GM19043 (cell line): ENCODE results near the gene CD74.

Experiments
- ATAC-seq: cut with Tn5 transposase; IDR thresholded peaks from one replicate; pipeline ENCODE4 v1.9.1; 2021; ENCODE audit warnings: low read depth; ENCODE audit not compliant: unreplicated experiment

CD74 gene

DNA sequence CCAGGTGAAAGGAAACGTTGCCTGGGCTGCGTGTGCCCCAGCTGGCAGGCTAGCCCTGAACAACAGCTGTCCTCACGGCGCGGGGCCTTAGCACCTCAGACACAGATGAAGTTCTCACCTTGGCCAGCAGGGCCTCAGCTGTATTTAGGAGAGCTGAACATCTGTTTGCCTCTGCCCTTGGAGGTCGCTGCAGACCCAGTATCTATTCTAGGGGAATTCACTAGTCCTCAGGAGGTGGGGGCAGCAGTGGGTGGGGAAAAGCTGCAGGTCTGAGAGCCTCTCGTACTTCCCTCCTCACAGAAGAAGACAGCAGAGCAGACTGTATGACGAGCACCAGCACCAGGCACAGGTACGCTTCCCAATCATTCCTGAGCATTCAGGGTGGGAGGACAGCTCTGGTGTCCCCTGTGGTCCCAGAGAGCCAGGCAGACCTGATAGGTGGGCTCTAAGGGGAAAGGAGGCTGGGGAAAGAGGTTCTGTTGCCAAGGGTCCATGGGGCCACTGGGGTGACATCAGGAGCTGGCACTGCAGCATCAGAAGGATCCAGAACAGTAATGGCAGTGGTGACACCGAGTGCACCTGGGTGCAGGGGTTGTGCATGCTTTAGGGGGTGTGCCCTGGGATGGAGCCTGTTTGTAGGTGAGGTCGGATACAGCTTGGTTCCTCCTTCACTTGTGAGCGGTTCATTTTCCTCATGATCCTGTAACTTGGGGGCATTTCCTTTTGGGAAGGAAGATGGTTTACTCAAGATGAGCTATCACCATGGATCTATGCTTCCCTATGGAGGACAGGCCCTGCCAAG, 13.8 kb downstream of the CD74 start:
- ATAC-seq: peak; percentile 73

DNA sequence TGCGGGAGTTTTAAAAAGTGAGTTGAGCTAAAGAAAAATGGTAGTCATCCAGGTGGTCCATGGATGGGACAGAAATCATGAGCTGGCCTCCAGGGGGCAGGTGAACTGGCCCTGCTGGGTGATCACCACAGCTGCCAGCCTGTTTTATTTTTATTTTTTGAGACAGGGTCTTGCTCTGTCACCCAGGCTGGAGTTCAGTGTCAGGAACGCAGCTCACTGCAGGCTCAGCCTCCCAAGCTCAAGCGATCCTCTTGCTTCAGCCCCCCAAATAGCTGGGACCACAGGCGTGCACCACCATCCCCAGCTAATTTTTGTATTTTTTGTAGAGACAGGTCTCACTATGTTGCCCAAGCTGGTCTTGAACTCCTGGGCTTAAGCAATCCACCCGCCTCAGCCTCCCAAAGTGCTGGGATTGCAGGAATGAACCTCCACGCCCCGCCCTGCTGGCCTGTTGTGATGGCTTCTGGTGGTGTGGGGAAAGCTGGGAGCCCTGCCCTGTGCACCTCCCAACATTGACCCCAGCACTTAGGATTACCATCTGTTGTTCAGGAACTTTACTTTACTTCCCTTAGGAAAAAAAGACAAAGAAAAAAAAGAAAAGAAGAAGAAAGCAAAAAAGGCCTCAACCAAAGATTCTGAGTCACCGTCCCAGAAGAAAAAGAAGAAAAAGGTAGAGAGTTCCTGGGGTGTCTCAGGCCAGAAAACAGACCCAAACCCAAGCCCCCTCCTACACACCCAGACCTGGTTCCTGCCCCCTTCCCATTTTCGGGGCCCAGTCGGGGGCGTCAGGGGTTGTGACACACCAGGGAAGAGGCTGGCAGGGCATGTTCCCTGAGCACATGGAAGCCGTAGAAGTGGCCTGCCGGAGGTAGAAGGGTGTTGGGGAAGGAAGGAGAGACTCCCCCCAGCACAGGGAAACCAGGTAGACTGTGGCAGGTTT, 14.7 kb downstream of the CD74 start:
- no peak for ATAC-seq

DNA sequence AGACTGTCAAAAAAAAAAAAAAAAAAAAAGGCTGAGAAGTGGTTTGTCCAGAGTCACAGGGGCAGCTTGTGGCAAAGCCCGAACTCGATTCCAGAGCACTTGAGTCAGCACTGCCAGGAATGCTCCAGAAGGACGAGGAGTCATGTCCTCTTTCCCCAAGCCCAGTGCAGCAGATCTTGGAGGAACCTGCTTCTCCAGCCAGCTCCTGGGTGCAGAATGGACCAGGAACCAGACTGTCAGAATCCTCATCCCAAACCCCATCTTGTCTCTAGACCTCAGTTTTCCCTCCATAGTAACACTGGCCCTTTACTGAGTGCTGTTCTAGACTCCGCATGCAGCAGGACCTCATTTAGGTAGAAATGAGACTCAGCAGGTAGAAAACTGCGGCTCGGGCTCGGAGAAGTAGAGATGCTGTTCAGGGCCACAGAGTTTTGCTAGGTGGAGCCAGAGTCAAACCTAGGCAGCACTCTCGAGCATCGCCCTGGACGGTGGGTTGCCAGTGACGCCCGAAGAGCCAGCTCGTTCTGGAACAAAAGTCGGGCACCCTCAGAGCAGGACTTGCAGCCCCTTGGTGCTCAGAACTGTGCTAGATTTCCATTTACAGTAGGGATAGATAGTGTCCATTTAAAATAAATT, 15.4 kb downstream of the CD74 start:
- ATAC-seq: no peak

DNA sequence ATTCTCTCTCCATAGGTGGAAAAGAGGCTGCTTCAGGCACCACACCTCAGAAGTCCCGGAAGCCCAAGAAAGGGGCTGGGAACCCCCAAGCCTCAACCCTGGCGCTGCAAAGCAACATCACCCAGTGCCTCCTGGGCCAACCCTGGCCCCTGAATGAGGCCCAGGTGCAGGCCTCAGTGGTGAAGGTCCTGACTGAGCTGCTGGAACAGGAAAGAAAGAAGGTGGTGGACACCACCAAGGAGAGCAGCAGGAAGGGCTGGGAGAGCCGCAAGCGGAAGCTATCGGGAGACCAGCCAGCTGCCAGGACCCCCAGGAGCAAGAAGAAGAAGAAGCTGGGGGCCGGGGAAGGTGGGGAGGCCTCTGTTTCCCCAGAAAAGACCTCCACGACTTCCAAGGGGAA, 16.4 kb downstream of the CD74 start:
- ATAC-seq: no peak

DNA sequence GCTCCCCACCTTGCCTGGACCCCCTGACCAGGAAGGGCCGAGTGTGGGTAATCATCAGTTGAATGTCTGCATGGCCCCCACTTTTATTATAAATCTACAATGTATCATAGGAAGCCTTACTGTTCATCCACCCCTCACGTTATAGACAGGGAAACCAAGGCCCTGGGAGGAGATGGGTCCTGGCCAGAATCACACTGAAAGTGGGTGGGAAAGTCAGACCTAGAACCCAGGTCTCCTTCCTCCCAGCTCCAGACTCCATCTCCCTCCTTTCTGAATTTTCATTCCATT, 17.1 kb downstream of the CD74 start:
- ATAC-seq: no peak

DNA sequence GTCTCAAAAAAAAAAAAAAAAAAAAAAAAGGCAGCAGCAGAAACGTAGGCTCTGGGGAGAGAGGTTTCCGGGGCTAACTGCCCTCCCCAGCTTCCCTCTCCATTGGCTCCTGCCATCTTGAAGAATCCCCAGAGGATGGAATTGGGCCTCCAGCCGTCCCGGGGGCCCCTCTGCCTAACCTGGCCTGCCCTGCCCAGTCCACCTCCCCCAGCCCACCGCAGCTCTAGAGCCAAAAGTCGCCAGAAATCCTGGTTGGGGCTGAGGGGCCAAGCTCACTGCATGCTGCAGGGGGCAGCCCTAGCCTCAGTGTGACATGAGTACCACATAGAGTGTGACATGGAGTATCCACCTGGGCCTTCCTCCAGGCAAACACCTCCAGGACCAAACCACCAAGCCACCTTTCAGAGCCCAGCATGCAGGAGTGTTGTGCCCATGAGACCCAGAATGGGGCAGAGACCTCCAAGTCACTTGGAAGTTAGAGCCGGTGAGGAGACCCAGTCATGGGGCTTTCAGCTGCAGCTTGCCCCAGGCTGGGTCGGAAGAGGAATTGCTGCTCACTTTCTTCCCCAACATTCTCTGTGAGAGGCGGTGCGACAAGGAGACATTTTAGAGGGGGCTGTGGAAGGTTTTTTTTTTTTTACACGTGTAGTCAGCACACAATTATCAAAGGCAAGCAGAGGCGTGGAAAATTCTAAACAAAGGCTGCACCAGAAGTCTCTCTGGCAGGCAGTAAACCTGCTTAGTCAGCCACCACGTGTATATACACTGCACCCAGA, 17.6 kb downstream of the CD74 start:
- ATAC-seq: no peak

DNA sequence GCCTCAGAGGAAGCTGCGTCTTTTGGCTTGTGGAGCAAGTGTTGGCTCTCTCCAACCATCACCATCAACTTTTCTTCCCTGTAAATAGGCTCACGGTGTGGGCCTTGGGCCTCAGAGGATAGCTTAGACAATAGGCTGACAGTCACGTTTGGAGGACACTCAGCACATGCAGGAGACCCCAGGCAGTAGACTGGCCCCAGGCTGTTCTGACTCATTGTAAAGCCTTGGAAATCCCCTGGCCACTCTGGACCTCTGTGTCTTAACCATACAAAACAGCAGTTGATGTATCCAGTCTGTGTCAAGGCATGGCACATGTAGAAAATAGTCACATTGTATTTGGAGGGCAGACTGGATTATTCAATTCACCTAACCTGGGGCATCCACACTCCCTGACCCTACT, 18.6 kb downstream of the CD74 start:
- ATAC-seq: no peak

DNA sequence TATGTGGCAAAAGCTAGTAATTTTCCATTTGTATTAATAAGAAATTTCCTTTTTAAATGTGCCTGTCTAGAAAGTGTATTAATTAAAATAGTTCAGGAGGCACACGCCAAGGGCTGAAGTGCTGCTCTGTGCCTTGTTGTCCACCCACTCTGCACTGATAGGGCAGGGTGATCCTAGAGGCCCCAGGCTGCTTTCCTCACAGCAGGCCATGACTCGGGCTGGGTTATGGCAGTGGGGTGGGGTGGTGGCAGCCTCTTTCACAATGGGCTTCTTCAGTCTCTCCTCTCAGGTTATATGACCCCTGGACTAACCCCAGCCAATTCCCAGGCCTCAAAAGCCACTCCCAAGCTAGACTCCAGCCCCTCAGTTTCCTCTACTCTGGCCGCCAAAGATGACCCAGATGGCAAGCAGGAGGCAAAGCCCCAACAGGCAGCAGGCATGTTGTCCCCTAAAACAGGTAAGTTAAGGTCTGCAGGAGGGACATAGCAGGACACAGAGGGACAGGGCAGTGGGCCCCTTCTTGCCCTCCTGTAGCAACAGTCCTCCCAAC, 19.5 kb downstream of the CD74 start:
- no peak for ATAC-seq

DNA sequence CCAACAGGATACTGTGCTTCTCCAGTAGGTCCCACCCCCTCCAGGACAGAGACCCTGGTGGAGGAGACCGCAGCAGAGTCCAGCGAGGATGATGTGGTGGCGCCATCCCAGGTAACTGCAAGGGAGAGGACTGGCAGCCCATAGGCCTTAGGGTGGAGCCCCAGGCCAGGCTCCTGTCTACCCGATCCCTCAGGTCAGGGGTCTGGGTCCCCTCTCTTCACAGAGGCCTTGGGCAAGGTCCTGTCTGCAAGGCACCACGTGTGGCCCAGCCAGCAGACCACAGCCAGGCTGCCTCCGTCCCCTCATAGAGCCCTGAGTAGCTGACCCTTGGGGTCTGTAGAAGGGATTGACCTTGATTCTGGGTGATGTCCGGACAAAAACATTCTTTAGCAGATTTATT, 20.0 kb downstream of the CD74 start:
- no peak for ATAC-seq

DNA sequence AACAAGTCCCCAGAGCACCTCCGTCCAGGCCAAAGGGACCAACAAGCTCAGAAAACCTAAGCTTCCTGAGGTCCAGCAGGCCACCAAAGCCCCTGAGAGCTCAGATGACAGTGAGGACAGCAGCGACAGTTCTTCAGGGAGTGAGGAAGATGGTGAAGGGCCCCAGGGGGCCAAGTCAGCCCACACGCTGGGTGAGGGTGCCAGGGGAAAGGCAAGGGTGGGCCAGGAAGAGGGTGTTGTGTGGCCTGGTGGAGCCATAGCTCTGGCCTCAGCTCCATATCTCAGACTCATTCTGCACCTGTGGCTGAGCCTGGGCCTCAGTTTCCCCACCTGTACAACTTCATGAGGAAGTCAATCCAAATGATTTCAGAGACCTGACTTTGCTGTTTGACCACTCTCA, 20.7 kb downstream of the CD74 start:
- no peak for ATAC-seq

DNA sequence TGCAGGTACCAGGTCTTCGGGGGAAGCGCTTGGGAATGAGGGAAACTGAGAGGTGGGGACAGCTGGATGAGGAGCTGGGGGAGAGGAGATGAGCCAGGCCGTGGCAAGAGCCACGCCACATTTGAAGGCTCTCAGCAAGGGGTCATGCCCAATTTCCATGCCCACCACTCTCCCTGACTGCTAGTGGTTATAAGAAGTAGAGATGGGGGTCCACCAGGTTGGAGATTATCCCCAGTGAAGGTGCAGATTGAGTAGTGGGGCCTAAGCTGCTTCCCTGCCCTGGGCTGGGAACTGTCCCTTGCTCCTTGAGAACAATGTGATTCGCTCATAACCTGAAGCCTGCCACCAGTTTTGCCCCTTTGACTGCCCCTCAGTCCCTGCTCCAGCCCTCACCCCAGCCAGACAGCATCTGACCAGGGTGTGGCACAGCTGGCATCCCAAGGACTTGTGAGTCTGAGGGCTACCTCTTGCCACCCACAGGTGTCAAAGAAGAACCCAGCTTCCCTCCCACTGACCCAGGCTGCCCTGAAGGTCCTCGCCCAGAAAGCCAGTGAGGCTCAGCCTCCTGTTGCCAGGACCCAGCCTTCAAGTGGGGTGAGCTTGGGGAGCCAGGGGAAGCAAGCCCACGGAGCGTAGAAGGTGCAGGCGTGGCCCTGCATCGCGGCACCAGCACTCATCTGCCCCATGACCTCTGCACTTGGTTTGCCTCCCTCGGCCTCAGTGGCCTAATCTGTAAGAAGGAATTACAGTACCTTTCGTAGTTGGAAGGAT, 21.5 kb downstream of the CD74 start:
- ATAC-seq: no peak

DNA sequence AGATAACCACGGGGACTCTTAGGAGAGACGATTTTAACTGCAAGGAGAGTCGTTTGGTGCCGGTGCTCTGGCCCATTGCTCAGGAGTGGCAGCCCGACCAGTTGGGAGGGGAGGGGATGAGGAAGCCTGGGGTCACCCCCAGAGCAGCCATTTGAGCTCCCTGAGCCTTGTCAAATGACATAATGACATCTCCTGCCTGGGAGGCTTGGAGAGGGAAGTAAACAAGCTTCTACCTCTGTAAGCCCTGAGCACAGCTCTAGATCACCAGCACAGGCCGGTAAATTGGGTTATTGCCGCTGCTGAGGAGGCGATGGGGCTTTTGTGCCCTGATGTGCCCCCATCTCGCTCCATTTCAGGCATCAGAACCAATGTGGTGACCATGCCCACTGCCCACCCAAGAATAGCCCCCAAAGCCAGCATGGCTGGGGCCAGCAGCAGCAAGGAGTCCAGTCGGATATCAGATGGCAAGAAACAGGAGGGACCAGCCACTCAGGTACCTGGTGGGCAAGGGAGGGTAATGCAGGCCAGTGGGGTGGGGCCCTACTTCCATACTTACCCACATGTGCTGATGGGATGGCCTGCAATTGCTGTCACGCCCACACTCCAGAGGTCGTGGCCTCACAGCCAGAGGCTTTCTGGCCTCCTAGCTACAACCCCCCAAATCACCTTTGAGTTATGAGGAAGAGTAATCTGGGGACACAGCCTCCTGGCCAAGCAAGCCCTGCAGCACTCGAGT, 23.0 kb downstream of the CD74 start:
- ATAC-seq: no peak

DNA sequence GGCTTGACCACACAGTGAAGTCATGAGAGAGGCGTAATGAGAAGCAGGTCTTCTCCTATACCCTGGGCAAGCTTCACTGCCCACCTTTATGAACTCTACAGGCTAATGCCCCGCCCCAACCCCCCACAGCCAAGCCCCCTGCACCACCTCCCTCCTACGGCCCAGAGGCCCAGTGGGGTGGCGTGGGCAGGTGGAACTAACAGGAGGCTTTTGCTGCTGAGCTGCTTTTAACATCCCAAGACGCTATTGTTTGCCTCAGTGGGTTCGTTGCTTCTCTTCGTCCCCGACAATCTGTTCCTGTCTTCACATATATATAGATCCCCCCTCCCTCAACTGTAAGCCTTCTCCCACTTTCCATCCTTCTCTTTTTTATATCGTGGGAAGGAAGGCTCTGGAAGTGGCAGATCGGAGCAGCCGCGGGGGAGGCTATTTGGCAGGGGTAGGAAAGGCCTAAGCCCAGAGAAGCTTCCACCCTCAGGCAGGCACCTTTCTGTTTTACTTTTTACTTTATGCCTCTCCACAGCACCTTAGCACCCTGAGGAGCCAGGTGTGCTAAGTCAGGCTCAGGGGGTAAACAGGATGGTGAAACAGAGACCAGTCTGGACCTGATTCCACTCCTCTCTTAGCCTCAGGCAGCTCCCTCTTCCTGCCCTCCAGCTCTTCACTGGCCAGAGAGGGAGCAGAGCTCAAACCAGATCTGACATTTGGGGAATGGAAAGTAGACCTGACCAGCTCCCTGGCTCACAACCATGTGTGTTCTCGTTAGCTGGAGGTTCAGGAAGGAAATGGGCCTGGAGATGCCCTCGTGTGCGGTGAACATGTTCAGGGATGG, 26.5 kb downstream of the CD74 start:
- ATAC-seq: no peak

DNA sequence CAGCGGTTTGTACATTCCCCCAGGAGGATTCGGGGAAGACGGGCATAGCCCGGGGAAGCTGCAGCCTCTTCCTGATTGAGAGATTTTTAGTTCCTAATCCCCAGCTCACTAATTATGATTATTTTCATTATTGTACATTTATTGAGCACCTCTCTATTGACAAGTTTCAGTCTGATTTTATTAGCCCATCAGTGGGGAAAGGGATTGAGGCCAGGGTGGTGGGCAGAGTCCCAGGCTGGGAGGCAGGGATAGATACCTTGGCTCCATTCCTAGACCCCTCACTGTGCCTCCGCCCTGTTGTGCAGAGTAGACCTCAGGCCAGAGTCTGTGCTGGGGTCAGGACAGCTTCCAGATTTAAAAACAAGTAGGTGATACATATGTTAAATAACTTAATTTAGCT, 28.0 kb downstream of the CD74 start:
- no peak for ATAC-seq

DNA sequence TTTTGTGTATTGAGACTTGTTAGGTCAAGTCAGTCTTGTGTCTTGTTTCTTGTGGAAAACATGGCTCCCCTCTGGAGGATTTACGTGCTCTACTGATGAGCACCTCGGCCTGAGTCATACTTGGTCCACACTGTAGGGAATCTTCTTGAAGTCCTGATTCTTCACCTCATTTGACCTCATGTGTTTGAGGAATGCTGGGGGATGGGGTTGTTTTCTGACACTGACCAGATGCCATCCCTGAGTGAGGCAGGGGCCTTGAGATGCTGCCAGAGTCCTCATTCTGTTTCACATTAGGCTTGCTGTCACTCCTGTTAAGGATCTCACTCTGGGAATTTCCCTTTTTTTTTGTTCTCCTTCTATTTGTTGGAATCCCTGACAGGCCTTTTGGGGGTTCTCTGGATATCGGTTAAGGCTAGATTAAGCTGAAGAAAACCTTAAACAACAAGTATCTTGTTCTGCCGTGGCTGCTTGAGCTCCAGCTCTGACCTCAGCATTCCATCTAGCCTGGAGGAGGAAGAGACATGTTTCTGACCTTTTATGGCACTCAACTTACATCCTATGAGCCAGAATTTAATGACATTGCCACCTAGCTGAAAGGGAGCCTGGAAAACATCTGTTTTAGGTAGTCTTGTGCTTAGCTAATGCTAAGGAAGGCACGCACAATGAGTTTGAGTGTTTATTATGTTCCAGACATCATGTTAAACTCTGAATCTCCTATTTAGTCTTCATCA, 34.6 kb downstream of the CD74 start:
- ATAC-seq: no peak

DNA sequence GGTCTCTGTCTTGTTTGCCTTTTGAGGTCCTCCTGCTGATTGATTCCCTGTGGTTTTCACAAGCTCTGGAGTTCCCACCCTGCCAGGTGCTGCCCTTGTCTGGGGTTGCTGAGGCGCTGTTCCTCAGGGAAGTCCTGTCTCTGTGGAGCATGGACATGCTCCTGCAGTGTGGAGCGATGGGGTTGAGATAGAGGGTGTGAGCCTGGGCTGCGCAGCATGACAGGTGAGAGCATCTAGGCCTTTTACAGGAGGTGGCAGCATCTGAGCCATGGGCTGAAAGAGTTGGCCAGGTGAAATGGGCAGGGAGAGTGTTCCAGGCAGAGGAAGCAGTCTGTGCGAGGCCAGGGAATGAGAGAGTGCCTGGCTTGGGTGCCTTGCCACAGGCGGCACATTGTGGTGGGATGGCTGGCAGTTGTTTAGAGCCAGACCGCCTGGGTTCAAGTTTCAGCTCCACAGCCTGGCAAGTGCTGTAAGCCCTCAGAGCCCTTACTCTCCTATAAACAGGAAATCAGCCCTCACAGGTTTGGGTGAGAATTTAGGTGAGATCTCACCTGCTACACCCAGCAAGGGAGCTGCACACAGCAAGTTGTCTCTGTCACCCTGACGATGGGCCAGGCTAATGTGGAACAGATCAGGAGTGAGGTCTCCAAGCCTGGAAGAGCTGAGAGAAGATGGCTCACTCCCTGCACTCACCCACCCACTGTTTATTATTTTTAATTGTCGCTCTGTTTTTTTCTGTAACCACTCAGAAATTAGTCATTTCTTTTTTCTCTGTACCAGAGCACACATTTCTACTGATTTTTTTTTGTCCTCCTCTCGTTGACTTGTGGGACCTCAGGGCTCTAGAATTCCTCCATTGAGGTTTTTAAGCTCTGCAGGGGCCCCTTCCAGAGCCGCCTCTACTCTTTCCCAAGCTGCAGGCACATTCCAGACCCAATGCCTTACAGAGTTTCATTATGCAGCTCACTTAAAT, 35.6 kb downstream of the CD74 start:
- no peak for ATAC-seq
